Natural killer cell (primary cell): ENCODE results near the gene BCAS1. TPM values are rescaled to one million over a fixed set of nuclear protein-coding genes. Genes with fewer than 3 reads are reported as not detected.

Experiments
- ATAC-seq, 3 donors: fragments of 150-1000 bp in 2 of 3; fragments of 200-7000 bp in 1 of 3; cut with Tn5 transposase; 1 replicate in 1 of 3; 2 replicates in 2 of 3; pipeline ENCODE4 v1.10.0; 2021; ENCODE audit warnings: mild to moderate bottlenecking in 2 of 3, moderate library complexity in 2 of 3
- DNase-seq, 2 donors: peaks; one replicate each; pipeline versions ENCODE4 v3.0.0 to v3.0.0-alpha.2; 2013 to 2021; ENCODE audit warnings: mixed read lengths in 1 of 2
- H3K27ac ChIP-seq: one replicate; pipeline ENCODE4 v1.5.1; 2013; ENCODE audit warnings: mild to moderate bottlenecking, low read length
- H3K27me3 ChIP-seq: one replicate; pipeline ENCODE4 v1.6.1; 2013; ENCODE audit warnings: low read length; ENCODE audit not compliant: control insufficient read depth, insufficient read depth
- H3K36me3 ChIP-seq: one replicate; pipeline ENCODE4 v1.6.1; 2013; ENCODE audit warnings: low read length; ENCODE audit not compliant: control insufficient read depth, insufficient read depth
- H3K4me1 ChIP-seq: one replicate; pipeline ENCODE4 v1.6.1; 2013; ENCODE audit warnings: low read length; ENCODE audit not compliant: control insufficient read depth, insufficient read depth
- H3K4me3 ChIP-seq: one replicate; pipeline ENCODE4 v1.5.1; 2013; ENCODE audit warnings: low read length
- H3K9me3 ChIP-seq: one replicate; pipeline ENCODE4 v1.6.1; 2013; ENCODE audit warnings: low read length; ENCODE audit not compliant: control insufficient read depth, insufficient read depth
- H3K27ac Mint-ChIP-seq, 2 donors: one replicate each; pipeline ENCODE4 v1.8.0; 2022; ENCODE audit warnings: mild to moderate bottlenecking in 2 of 2, mixed read lengths in 2 of 2, moderate library complexity in 1 of 2
- H3K27me3 Mint-ChIP-seq, 2 donors: one replicate each; pipeline ENCODE4 v1.8.0; 2022; ENCODE audit warnings: low read depth in 2 of 2, mixed read lengths in 2 of 2
- H3K36me3 Mint-ChIP-seq: one replicate; pipeline ENCODE4 v1.8.0; 2022; ENCODE audit warnings: mixed read lengths
- H3K4me1 Mint-ChIP-seq, 2 donors: one replicate each; pipeline ENCODE4 v1.8.0; 2022; ENCODE audit warnings: mixed read lengths in 2 of 2
- H3K4me3 Mint-ChIP-seq: one replicate; pipeline ENCODE4 v1.8.0; 2022; ENCODE audit warnings: mild to moderate bottlenecking, moderate library complexity, mixed read lengths
- H3K9me3 Mint-ChIP-seq, 2 donors: one replicate each; pipeline ENCODE4 v1.8.0; 2022; ENCODE audit warnings: mixed read lengths in 2 of 2
- CTCF ChIP-seq: fragments of 200-600 bp; IDR thresholded peaks from one replicate; pipeline ENCODE4 v1.8.0; 2022; ENCODE audit warnings: antibody characterized with exemption
- WGBS: methylation state at CpG from one replicate; pipeline ENCODE4 v1.1.7; 2013; ENCODE audit warnings: missing lambda C conversion rate; ENCODE audit not compliant: insufficient coverage; 5-methylcytosine and 5-hydroxymethylcytosine counted together
- intact Hi-C: fragments of 100-400 bp; cut with micrococcal nuclease; formaldehyde crosslinking; loops from one replicate; pipeline ENCODE4 v1.14.2; 2022
- total RNA-seq, 4 donors: library from RNA; stranded (reverse); fragments of 120-200 nt in 1 of 4; gene quantifications; one replicate each; pipeline versions ENCODE4 v1.2.3 to v1.2.4, GENCODE V29; 2013 to 2022

The BCAS1 gene
- total RNA-seq, 3 donors from 2014 or later (not counting 1 experiment from before 2014, with no cell fraction given), result 0.31 to 1.2 (median 0.68) TPM

- Histone ChIP-seq H3K4me1 (no peaks in the 10 kb centered on the region), H3K9me3 (peaks cover 3% of the 10 kb centered on the region), H3K27me3 (no peaks in the 10 kb centered on the region), H3K36me3 (no peaks in the 10 kb centered on the region), H3K4me3 (no peak overlapping the region), H3K27ac (no peak overlapping the region)
- no peak for ATAC-seq
- no peak overlapping the region for H3K4me3 Mint-ChIP-seq
- no peak for DNase-seq
- H3K27me3 Mint-ChIP-seq, result peaks cover 6 to 13% of the 10 kb centered on the region in 2 donors
- intact Hi-C loops, result no loop called here
- TF ChIP-seq CTCF, result no peak
- H3K9me3 Mint-ChIP-seq, result no peaks in the 10 kb centered on the region
- 94% methylated on average over 3 of the region's 3 CpGs for WGBS
- no peak overlapping the region for H3K27ac Mint-ChIP-seq
- no peaks in the 10 kb centered on the region for H3K36me3 Mint-ChIP-seq
- peaks cover 10 to 12% of the 10 kb centered on the region in 2 donors for H3K4me1 Mint-ChIP-seq
Observed at GRCh38 chr20:54048891-54049545, 21.4 kb downstream of the BCAS1 start.

GRCh38 chr20:54048481-54048880 lies 21.9 kb downstream of the BCAS1 start:
- Histone ChIP-seq H3K9me3 (peaks cover 3% of the 10 kb centered on the region), H3K27me3 (no peaks in the 10 kb centered on the region), H3K4me3 (no peak overlapping the region), H3K4me1 (no peaks in the 10 kb centered on the region), H3K36me3 (no peaks in the 10 kb centered on the region), H3K27ac (no peak overlapping the region)
- H3K27ac Mint-ChIP-seq, result no peak overlapping the region
- ATAC-seq, result no peak
- WGBS, result 97% methylated on average over 2 of the region's 2 CpGs
- H3K27me3 Mint-ChIP-seq, result peaks cover 3 to 7% of the 10 kb centered on the region in 2 donors
- no peaks in the 10 kb centered on the region for H3K9me3 Mint-ChIP-seq
- intact Hi-C loops, result no loop called here
- DNase-seq, result no peak
- no peak overlapping the region for H3K4me3 Mint-ChIP-seq
- H3K36me3 Mint-ChIP-seq, result no peaks in the 10 kb centered on the region
- peaks cover 10 to 12% of the 10 kb centered on the region in 2 donors for H3K4me1 Mint-ChIP-seq
- no peak for TF ChIP-seq CTCF

DNA sequence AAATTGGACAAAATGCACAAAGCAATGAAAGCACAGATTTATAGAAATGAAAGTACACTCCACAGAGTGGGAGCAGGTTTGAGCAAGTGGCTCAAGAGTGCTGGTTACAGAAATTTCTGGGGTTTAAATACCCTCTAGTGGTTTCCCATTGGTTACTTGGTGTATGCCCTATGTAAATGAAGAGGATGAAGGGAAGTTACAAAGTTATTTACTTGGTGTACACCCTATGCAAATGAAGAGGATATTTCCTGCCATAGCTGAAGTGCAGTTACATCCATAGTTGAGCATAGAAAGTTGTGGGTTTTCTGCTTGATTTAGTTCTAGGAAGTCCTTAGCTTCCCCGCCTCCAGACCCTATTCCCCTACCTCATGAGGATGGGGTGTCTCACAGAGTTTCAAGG lies 22.7 kb downstream of the BCAS1 start:
- no peaks in the 10 kb centered on the region for H3K4me1 ChIP-seq
- H3K36me3 ChIP-seq, result no peaks in the 10 kb centered on the region
- DNase-seq (no peak), ATAC-seq (no peak)
- H3K27me3 Mint-ChIP-seq, result peaks cover 3 to 7% of the 10 kb centered on the region in 2 donors
- WGBS, result no CpG with 5 or more reads among the region's 1 CpG
- intact Hi-C loops, result no loop called here
- no peaks in the 10 kb centered on the region for H3K36me3 Mint-ChIP-seq
- peaks cover 3% of the 10 kb centered on the region for H3K9me3 ChIP-seq
- H3K27ac ChIP-seq, result no peak overlapping the region
- no peak overlapping the region for H3K4me3 ChIP-seq
- no peak overlapping the region for H3K27ac Mint-ChIP-seq
- H3K27me3 ChIP-seq, result no peaks in the 10 kb centered on the region
- no peak for TF ChIP-seq CTCF
- no peaks in the 10 kb centered on the region for H3K9me3 Mint-ChIP-seq
- H3K4me3 Mint-ChIP-seq, result no peak overlapping the region
- H3K4me1 Mint-ChIP-seq, result peaks cover 10 to 12% of the 10 kb centered on the region in 2 donors

DNA sequence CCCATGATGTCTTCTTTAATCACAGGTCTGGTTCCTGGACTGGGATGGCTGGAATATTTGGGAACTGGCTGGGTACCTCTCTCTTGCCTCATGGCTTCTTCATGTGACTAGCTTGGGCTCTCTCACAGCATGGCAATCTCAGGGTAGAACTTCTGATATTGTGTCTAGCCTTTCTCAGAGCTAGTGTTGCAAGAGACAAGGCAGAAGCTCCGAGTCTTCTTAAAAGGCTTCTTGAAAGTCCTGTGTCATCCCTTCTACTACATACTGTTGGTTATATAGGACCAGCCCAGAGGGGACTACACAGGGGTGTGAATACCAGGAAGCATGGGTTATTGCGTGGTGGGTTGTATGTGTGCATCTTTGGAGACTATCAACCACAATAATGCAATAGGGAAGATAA lies 23.3 kb downstream of the BCAS1 start:
- H3K27me3 ChIP-seq, result no peaks in the 10 kb centered on the region
- no peak overlapping the region for H3K27ac ChIP-seq
- no peaks in the 10 kb centered on the region for H3K4me1 ChIP-seq
- ATAC-seq (no peak), DNase-seq (no peak)
- Mint-ChIP-seq H3K36me3 (no peaks in the 10 kb centered on the region), H3K4me3 (no peak overlapping the region), H3K9me3 (no peaks in the 10 kb centered on the region), H3K27ac (no peak overlapping the region), H3K27me3 (peaks cover 1 to 3% of the 10 kb centered on the region in 2 donors), H3K4me1 (peaks cover 10 to 12% of the 10 kb centered on the region in 2 donors)
- no peaks in the 10 kb centered on the region for H3K36me3 ChIP-seq
- intact Hi-C loops, result no loop called here
- no peak for TF ChIP-seq CTCF
- 83% methylated on average over 1 of the region's 2 CpGs for WGBS
- H3K9me3 ChIP-seq, result peaks cover 3% of the 10 kb centered on the region
- H3K4me3 ChIP-seq, result no peak overlapping the region
